LNCAP (cell line): ENCODE results near the gene HGFAC.

ENCODE experiments used
- TF ChIP-seq, protein P1 (sequence below): fragments of 450-650 bp; IDR thresholded peaks from 2 replicates; pipeline ENCODE4 v1.5.1; 2017; ENCODE audit warnings: mild to moderate bottlenecking

Gene HGFAC

GRCh38 chr4:3442959-3443749, 1.4 kb downstream of the HGFAC start:
- TF ChIP-seq, protein P1, sequence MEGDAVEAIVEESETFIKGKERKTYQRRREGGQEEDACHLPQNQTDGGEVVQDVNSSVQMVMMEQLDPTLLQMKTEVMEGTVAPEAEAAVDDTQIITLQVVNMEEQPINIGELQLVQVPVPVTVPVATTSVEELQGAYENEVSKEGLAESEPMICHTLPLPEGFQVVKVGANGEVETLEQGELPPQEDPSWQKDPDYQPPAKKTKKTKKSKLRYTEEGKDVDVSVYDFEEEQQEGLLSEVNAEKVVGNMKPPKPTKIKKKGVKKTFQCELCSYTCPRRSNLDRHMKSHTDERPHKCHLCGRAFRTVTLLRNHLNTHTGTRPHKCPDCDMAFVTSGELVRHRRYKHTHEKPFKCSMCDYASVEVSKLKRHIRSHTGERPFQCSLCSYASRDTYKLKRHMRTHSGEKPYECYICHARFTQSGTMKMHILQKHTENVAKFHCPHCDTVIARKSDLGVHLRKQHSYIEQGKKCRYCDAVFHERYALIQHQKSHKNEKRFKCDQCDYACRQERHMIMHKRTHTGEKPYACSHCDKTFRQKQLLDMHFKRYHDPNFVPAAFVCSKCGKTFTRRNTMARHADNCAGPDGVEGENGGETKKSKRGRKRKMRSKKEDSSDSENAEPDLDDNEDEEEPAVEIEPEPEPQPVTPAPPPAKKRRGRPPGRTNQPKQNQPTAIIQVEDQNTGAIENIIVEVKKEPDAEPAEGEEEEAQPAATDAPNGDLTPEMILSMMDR: peak; percentile 99

DNA sequence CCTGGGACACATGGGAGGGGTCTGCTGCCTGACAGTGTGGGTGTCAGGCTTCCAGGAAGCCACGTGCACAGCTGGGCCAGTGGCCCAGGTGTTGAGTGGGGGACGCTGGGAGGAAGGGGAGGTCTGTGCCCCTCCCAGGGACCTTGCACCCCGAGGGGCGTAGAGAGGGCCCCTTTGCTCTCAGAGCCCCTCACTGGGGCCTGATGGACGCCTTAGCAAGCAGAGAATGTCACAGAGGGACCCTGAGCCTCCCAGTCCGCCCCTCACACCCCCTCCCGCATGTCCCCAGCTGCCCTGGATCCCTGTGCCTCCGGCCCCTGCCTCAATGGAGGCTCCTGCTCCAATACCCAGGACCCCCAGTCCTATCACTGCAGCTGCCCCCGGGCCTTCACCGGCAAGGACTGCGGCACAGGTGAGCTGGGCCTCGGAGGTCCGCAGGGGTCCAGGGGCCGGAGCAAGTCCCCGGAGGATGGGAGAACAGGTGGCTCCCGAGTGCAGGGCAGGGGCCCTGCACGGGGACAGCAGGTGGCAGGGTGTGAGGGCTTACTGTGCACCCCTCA, 2.1 kb downstream of the HGFAC start:
- TF ChIP-seq, protein P1: peak; percentile 16

- TF ChIP-seq, protein P1: no peak
Measured at GRCh38 chr4:3444351-3445110, 2.8 kb downstream of the HGFAC start.

DNA sequence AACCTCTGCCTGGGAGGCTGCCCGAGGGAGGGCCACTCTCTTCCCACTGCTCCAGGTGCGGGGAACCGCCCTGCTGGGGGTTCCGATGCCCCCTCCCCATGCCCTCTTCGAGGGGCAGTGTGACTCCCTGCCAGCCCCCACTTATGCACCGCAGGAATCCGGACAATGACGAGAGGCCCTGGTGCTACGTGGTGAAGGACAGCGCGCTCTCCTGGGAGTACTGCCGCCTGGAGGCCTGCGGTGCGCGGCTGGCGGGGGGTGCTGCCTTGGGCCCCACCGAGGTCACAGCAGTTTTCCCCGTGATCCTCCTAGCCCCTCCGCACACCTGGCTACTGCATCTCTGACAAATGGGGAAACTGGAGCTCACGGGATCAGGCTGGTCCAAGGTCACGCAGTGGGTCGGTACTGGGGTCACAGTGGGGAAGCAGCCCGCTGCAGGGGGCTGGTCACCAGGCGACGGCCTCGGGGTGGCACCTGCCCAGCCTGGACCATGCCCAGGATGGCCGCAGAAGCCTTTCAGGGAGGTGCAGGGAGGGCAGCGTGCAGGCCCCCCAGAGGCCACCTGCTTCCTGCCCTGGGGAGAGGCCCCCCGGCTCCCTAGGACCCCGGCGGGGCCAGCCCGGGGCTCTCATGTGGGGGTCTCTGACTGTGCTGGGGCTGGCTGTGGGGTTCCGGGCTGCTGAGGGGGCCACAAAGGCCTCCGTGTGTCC, 3.5 kb downstream of the HGFAC start:
- TF ChIP-seq, protein P1: no peak

- TF ChIP-seq, protein P1: no peak
Measured at GRCh38 chr4:3445829-3446545, 4.2 kb downstream of the HGFAC start.

DNA sequence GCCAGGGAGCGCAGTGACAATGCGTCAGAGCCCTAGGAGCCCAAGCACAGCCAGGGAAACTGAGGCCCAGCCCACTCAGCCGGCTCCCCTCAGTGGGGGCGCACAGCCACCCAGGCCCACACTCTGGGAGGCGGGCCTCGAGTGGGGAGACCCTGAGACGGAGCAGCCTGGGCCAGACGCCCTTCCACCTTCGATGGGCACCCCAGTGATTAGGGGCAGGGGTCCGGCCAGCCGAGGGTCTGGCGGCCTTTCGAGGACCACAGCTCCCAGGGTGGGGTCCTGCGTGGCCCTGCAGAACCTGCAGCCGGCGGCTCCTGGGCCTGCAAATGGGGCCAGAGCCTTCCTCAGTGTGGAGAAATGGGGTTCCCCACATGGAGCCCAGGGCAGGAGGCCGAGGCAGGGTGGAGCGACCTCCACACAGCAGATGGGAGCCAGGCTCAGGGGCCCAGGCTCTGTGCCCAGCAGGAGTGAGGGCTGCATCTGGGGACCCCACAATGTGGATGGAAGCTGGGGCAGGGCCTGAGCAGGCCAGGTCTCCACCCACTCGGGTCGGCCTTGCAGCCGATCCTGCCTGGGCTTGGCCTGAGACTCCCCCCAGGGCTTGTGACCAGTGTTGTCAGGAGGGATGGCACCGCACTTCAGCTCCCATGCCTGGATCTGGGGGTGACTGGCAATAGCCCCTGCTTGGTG, 5.0 kb downstream of the HGFAC start:
- TF ChIP-seq, protein P1: no peak
